IPS-20b (cell line): ENCODE measurements around the gene TMEM273.

Source experiments
- H3K27ac ChIP-seq: one replicate; pipeline ENCODE4 v1.5.1; 2013; ENCODE audit warnings: low read length
- H3K27me3 ChIP-seq: 2 replicates; pipeline ENCODE4 v1.6.1; 2013; ENCODE audit warnings: mild to moderate bottlenecking, low read length, inconsistent platforms; ENCODE audit not compliant: insufficient read depth
- H3K36me3 ChIP-seq: 2 replicates; pipeline ENCODE4 v1.6.1; 2013; ENCODE audit warnings: low read depth, mild to moderate bottlenecking, inconsistent platforms, low read length, moderate library complexity; ENCODE audit not compliant: insufficient read depth
- H3K4me1 ChIP-seq: 2 replicates; pipeline ENCODE4 v1.6.1; 2013; ENCODE audit warnings: mild to moderate bottlenecking, control low read depth, inconsistent platforms, low read length, moderate library complexity; ENCODE audit not compliant: insufficient read depth
- H3K4me3 ChIP-seq: 2 replicates; pipeline ENCODE4 v1.5.1; 2013; ENCODE audit warnings: mild to moderate bottlenecking, low read length, inconsistent platforms
- H3K9ac ChIP-seq: 2 replicates; pipeline ENCODE4 v1.6.1; 2013; ENCODE audit warnings: low read depth, mild to moderate bottlenecking, inconsistent platforms, low read length, moderate library complexity
- H3K9me3 ChIP-seq: 2 replicates; pipeline ENCODE4 v1.6.1; 2013; ENCODE audit warnings: mild to moderate bottlenecking, low read depth, low read length, inconsistent platforms; ENCODE audit not compliant: insufficient read depth

TMEM273 gene

GRCh38 chr10:49158915-49159314 is 29.3 kb downstream of the TMEM273 start:
- H3K36me3 ChIP-seq = no peaks in the 10 kb centered on the region
- H3K9me3 ChIP-seq = no peaks in the 10 kb centered on the region
- no peak overlapping the region for H3K27ac ChIP-seq
- no peaks in the 10 kb centered on the region for H3K27me3 ChIP-seq
- no peak overlapping the region for H3K4me3 ChIP-seq
- H3K4me1 ChIP-seq = peaks cover 5% of the 10 kb centered on the region; the same call in 1 of the 2 replicates
- no peak overlapping the region for H3K9ac ChIP-seq

- Histone ChIP-seq H3K36me3 (no peaks in the 10 kb centered on the region), H3K9ac (no peak overlapping the region), H3K27me3 (no peaks in the 10 kb centered on the region), H3K27ac (no peak overlapping the region), H3K4me3 (peak overlapping the region; percentile 48; the same call in 1 of the 2 replicates), H3K9me3 (no peaks in the 10 kb centered on the region), H3K4me1 (peaks cover 5% of the 10 kb centered on the region; the same call in 1 of the 2 replicates)
Measured at GRCh38 chr10:49158404-49158803, 29.8 kb downstream of the TMEM273 start.

- Histone ChIP-seq H3K4me1 (peaks cover 5% of the 10 kb centered on the region; the same call in 1 of the 2 replicates), H3K27me3 (no peaks in the 10 kb centered on the region), H3K4me3 (no peak overlapping the region), H3K36me3 (no peaks in the 10 kb centered on the region), H3K9ac (no peak overlapping the region), H3K27ac (no peak overlapping the region), H3K9me3 (no peaks in the 10 kb centered on the region)
Measured at GRCh38 chr10:49157229-49157628, 31.0 kb downstream of the TMEM273 start.

- Histone ChIP-seq H3K4me1 (peaks cover 5% of the 10 kb centered on the region; the same call in 1 of the 2 replicates), H3K4me3 (no peak overlapping the region), H3K9ac (no peak overlapping the region), H3K27me3 (no peaks in the 10 kb centered on the region), H3K9me3 (no peaks in the 10 kb centered on the region), H3K27ac (no peak overlapping the region), H3K36me3 (no peaks in the 10 kb centered on the region)
Measured at GRCh38 chr10:49154641-49155040, 33.5 kb downstream of the TMEM273 start.

GRCh38 chr10:49153971-49154370 is 34.2 kb downstream of the TMEM273 start:
- Histone ChIP-seq H3K27me3 (no peaks in the 10 kb centered on the region), H3K27ac (no peak overlapping the region), H3K9ac (no peak overlapping the region)

GRCh38 chr10:49153115-49153514 is 35.1 kb downstream of the TMEM273 start:
- H3K9me3 ChIP-seq = no peaks in the 10 kb centered on the region
- no peak overlapping the region for H3K27ac ChIP-seq
- no peaks in the 10 kb centered on the region for H3K27me3 ChIP-seq
- no peak overlapping the region for H3K9ac ChIP-seq
- no peaks in the 10 kb centered on the region for H3K36me3 ChIP-seq
- H3K4me3 ChIP-seq = no peak overlapping the region
- H3K4me1 ChIP-seq = peaks cover 5% of the 10 kb centered on the region; the same call in 1 of the 2 replicates

More at GRCh38 chr10:49153971-49154370, 34.2 kb downstream of the TMEM273 start:
- Histone ChIP-seq H3K9me3 (no peaks in the 10 kb centered on the region), H3K4me1 (peaks cover 5% of the 10 kb centered on the region; the same call in 1 of the 2 replicates), H3K4me3 (no peak overlapping the region), H3K36me3 (no peaks in the 10 kb centered on the region)

GRCh38 chr10:49152663-49153062 is 35.5 kb downstream of the TMEM273 start:
- Histone ChIP-seq H3K9me3 (no peaks in the 10 kb centered on the region), H3K36me3 (no peaks in the 10 kb centered on the region), H3K27ac (no peak overlapping the region), H3K9ac (no peak overlapping the region), H3K27me3 (no peaks in the 10 kb centered on the region), H3K4me3 (no peak overlapping the region), H3K4me1 (peaks cover 2% of the 10 kb centered on the region; the same call in 1 of the 2 replicates)

GRCh38 chr10:49152037-49152436 is 36.2 kb downstream of the TMEM273 start:
- Histone ChIP-seq H3K9ac (no peak overlapping the region), H3K4me3 (no peak overlapping the region), H3K9me3 (0 out of 2 replicates have a peak, but pooled peaks cover 3% of the 10 kb centered on the region), H3K36me3 (no peaks in the 10 kb centered on the region), H3K4me1 (no peaks in the 10 kb centered on the region), H3K27ac (no peak overlapping the region), H3K27me3 (no peaks in the 10 kb centered on the region)

GRCh38 chr10:49151481-49151880 is 36.7 kb downstream of the TMEM273 start:
- Histone ChIP-seq H3K9me3 (0 out of 2 replicates have a peak, but pooled peaks cover 3% of the 10 kb centered on the region), H3K36me3 (no peaks in the 10 kb centered on the region), H3K27ac (no peak overlapping the region), H3K4me3 (no peak overlapping the region), H3K27me3 (no peaks in the 10 kb centered on the region), H3K4me1 (no peaks in the 10 kb centered on the region), H3K9ac (no peak overlapping the region)

GRCh38 chr10:49151025-49151445 is 37.2 kb downstream of the TMEM273 start:
- no peak overlapping the region for H3K4me3 ChIP-seq
- no peaks in the 10 kb centered on the region for H3K27me3 ChIP-seq
- H3K9me3 ChIP-seq = 0 out of 2 replicates have a peak, but pooled peaks cover 3% of the 10 kb centered on the region
- no peaks in the 10 kb centered on the region for H3K4me1 ChIP-seq
- no peaks in the 10 kb centered on the region for H3K36me3 ChIP-seq
- no peak overlapping the region for H3K9ac ChIP-seq
- no peak overlapping the region for H3K27ac ChIP-seq

- H3K27ac ChIP-seq = no peak overlapping the region
- H3K4me3 ChIP-seq = no peak overlapping the region
- H3K4me1 ChIP-seq = no peaks in the 10 kb centered on the region
- no peaks in the 10 kb centered on the region for H3K27me3 ChIP-seq
- H3K36me3 ChIP-seq = no peaks in the 10 kb centered on the region
- H3K9me3 ChIP-seq = 0 out of 2 replicates have a peak, but pooled peaks cover 3% of the 10 kb centered on the region
- no peak overlapping the region for H3K9ac ChIP-seq
Measured at GRCh38 chr10:49150426-49150825, 37.8 kb downstream of the TMEM273 start.

GRCh38 chr10:49149881-49150280 is 38.3 kb downstream of the TMEM273 start:
- H3K9me3 ChIP-seq = 0 out of 2 replicates have a peak, but pooled peaks cover 3% of the 10 kb centered on the region
- no peaks in the 10 kb centered on the region for H3K27me3 ChIP-seq
- no peaks in the 10 kb centered on the region for H3K4me1 ChIP-seq
- no peak overlapping the region for H3K9ac ChIP-seq
- H3K4me3 ChIP-seq = no peak overlapping the region
- no peak overlapping the region for H3K27ac ChIP-seq
- H3K36me3 ChIP-seq = no peaks in the 10 kb centered on the region
